ENCODE data around the gene GPR156.

The GPR156 gene

GRCh38 chr3:120276767-120277166 is 8.3 kb downstream of the GPR156 start:
- H3K4me1 ChIP-seq (ENCODE audit: insufficient read depth, poor library complexity, severe bottlenecking): no peaks in the 10 kb centered on the region
- ATAC-seq (ENCODE audit: low read depth): no peak
- no peaks in the 10 kb centered on the region for H3K9me3 ChIP-seq (ENCODE audit: severe bottlenecking)
- TF ChIP-seq CTCF (IDR thresholded peaks at IDR 0.05; ENCODE audit: poor library complexity, severe bottlenecking): no peak
- H3K27me3 ChIP-seq (ENCODE audit: insufficient read depth, poor library complexity, severe bottlenecking): peaks cover under 1% of the 10 kb centered on the region
- no peak overlapping the region for H3K27ac ChIP-seq (ENCODE audit: poor library complexity, severe bottlenecking)
- no peak for DNase-seq (ENCODE audit: low spot score)
- no peak overlapping the region for H3K4me3 ChIP-seq (ENCODE audit: severe bottlenecking)
- 0 out of 2 replicates have a peak, but pooled peaks cover 3% of the 10 kb centered on the region for H3K36me3 ChIP-seq (ENCODE audit: low read depth)

- no peak for TF ChIP-seq CTCF (IDR thresholded peaks at IDR 0.05; ENCODE audit: poor library complexity, severe bottlenecking)
- Histone ChIP-seq H3K36me3 (ENCODE audit: low read depth) (0 out of 2 replicates have a peak, but pooled peaks cover 3% of the 10 kb centered on the region), H3K27me3 (ENCODE audit: insufficient read depth, poor library complexity, severe bottlenecking) (peaks cover 7% of the 10 kb centered on the region), H3K4me3 (ENCODE audit: severe bottlenecking) (no peak overlapping the region), H3K4me1 (ENCODE audit: insufficient read depth, poor library complexity, severe bottlenecking) (no peaks in the 10 kb centered on the region), H3K27ac (ENCODE audit: poor library complexity, severe bottlenecking) (no peak overlapping the region), H3K9me3 (ENCODE audit: severe bottlenecking) (no peaks in the 10 kb centered on the region)
- no peak for ATAC-seq (ENCODE audit: low read depth)
- DNase-seq (ENCODE audit: low spot score): no peak
Observed at GRCh38 chr3:120275618-120276017, 9.4 kb downstream of the GPR156 start.

GRCh38 chr3:120274739-120275167 is 10.3 kb downstream of the GPR156 start:
- no peak for ATAC-seq (ENCODE audit: low read depth)
- Histone ChIP-seq H3K4me1 (ENCODE audit: insufficient read depth, poor library complexity, severe bottlenecking) (no peaks in the 10 kb centered on the region), H3K4me3 (ENCODE audit: severe bottlenecking) (no peak overlapping the region), H3K27ac (ENCODE audit: poor library complexity, severe bottlenecking) (no peak overlapping the region), H3K9me3 (ENCODE audit: severe bottlenecking) (no peaks in the 10 kb centered on the region), H3K27me3 (ENCODE audit: insufficient read depth, poor library complexity, severe bottlenecking) (peaks cover 7% of the 10 kb centered on the region), H3K36me3 (ENCODE audit: low read depth) (0 out of 2 replicates have a peak, but pooled peaks cover 3% of the 10 kb centered on the region)
- TF ChIP-seq CTCF (IDR thresholded peaks at IDR 0.05; ENCODE audit: poor library complexity, severe bottlenecking): no peak
- no peak for DNase-seq (ENCODE audit: low spot score)

- H3K27me3 ChIP-seq (ENCODE audit: insufficient read depth, poor library complexity, severe bottlenecking): peaks cover 7% of the 10 kb centered on the region
- no peaks in the 10 kb centered on the region for H3K4me1 ChIP-seq (ENCODE audit: insufficient read depth, poor library complexity, severe bottlenecking)
- no peak for TF ChIP-seq CTCF (IDR thresholded peaks at IDR 0.05; ENCODE audit: poor library complexity, severe bottlenecking)
- DNase-seq (ENCODE audit: low spot score) (no peak), ATAC-seq (ENCODE audit: low read depth) (no peak)
- H3K4me3 ChIP-seq (ENCODE audit: severe bottlenecking): no peak overlapping the region
- H3K9me3 ChIP-seq (ENCODE audit: severe bottlenecking): no peaks in the 10 kb centered on the region
- no peak overlapping the region for H3K27ac ChIP-seq (ENCODE audit: poor library complexity, severe bottlenecking)
- H3K36me3 ChIP-seq (ENCODE audit: low read depth): no peaks in the 10 kb centered on the region
Observed at GRCh38 chr3:120272286-120272685, 12.7 kb downstream of the GPR156 start.

GRCh38 chr3:120265989-120266388 is 19.0 kb downstream of the GPR156 start:
- Histone ChIP-seq H3K4me3 (ENCODE audit: severe bottlenecking) (no peak overlapping the region), H3K27ac (ENCODE audit: poor library complexity, severe bottlenecking) (no peak overlapping the region), H3K4me1 (ENCODE audit: insufficient read depth, poor library complexity, severe bottlenecking) (no peaks in the 10 kb centered on the region), H3K9me3 (ENCODE audit: severe bottlenecking) (no peaks in the 10 kb centered on the region), H3K27me3 (ENCODE audit: insufficient read depth, poor library complexity, severe bottlenecking) (no peaks in the 10 kb centered on the region), H3K36me3 (ENCODE audit: low read depth) (no peaks in the 10 kb centered on the region)
- no peak for TF ChIP-seq CTCF (IDR thresholded peaks at IDR 0.05; ENCODE audit: poor library complexity, severe bottlenecking)
- ATAC-seq (ENCODE audit: low read depth) (no peak), DNase-seq (ENCODE audit: low spot score) (no peak)

All from RWPE2 (cell line).